ENCODE measurements around the gene TSPO2. TPM values are rescaled to one million over a fixed set of nuclear protein-coding genes. Genes with fewer than 3 reads are reported as not detected.
A peak's percentile ranks its signal among the peaks of the same experiment; 100 is the strongest.

Gene TSPO2
- total and polyA plus RNA-seq, 2 donors (not counting 1 experiment from before 2014, with no cell fraction given), result not detected

DNA sequence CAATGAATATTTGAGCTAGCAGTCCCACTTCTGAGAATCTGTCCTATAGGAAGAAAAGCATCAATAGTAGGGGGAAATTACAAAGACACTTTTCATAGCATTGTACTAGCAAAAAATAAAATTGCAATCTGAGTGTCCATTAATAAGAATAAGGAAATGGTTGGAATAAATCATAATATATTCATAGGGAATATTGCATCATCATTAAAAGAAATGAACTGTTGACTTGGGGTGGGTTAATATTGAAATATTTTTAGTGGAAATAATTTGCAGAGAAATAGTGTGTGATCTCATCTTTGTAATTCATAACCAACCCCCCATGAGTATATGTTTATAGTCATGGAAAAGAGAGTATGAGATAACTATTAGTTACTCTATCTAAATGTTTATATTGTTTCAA is 42.9 kb downstream of the TSPO2 start:
- Histone ChIP-seq H4K20me1 (ENCODE audit: control insufficient read depth, extremely low read depth, insufficient read depth, low read length) (no peaks in the 10 kb centered on the region), H3K27ac (ENCODE audit: insufficient read depth, low read length) (no peak overlapping the region), H3K36me3 (ENCODE audit: control insufficient read depth, insufficient read depth, low read length) (peaks cover 8% of the 10 kb centered on the region), H2AFZ (ENCODE audit: low read length) (no peak overlapping the region), H3K9me3 (ENCODE audit: control insufficient read depth, insufficient read depth, low read depth, low read length) (no peaks in the 10 kb centered on the region), H3K4me2 (ENCODE audit: extremely low read depth, insufficient read depth, low read length) (no peak overlapping the region), H3K9ac (ENCODE audit: insufficient read depth, low read length) (no peak overlapping the region), H3K79me2 (ENCODE audit: control insufficient read depth, insufficient read depth, low read length) (peaks cover 4% of the 10 kb centered on the region), H3K4me1 (ENCODE audit: control insufficient read depth, extremely low read depth, insufficient read depth, low read length) (no peaks in the 10 kb centered on the region), H3K4me3 (replicated peaks in 1 of 4; ENCODE audit: control extremely low read depth in 1 of 4, insufficient read depth in 1 of 4, low read depth in 3 of 4, low read length in 4 of 4) (no peak overlapping the region), H3K27me3 (ENCODE audit: control insufficient read depth, insufficient read depth, low read length) (no peaks in the 10 kb centered on the region)
- no peak for DNase-seq (ENCODE audit: low read depth in 2 of 2)
- TF ChIP-seq, protein P1, sequence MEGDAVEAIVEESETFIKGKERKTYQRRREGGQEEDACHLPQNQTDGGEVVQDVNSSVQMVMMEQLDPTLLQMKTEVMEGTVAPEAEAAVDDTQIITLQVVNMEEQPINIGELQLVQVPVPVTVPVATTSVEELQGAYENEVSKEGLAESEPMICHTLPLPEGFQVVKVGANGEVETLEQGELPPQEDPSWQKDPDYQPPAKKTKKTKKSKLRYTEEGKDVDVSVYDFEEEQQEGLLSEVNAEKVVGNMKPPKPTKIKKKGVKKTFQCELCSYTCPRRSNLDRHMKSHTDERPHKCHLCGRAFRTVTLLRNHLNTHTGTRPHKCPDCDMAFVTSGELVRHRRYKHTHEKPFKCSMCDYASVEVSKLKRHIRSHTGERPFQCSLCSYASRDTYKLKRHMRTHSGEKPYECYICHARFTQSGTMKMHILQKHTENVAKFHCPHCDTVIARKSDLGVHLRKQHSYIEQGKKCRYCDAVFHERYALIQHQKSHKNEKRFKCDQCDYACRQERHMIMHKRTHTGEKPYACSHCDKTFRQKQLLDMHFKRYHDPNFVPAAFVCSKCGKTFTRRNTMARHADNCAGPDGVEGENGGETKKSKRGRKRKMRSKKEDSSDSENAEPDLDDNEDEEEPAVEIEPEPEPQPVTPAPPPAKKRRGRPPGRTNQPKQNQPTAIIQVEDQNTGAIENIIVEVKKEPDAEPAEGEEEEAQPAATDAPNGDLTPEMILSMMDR (conservative IDR thresholded peaks at IDR 0.05 in 1 of 2, IDR thresholded peaks at IDR 0.05 in 1 of 2; ENCODE audit: low read depth in 1 of 2, low read length in 2 of 2), result no peak
- TF ChIP-seq EZH2 (IDR thresholded peaks at IDR 0.05; ENCODE audit: low read length, missing control alignments), result no peak

DNA sequence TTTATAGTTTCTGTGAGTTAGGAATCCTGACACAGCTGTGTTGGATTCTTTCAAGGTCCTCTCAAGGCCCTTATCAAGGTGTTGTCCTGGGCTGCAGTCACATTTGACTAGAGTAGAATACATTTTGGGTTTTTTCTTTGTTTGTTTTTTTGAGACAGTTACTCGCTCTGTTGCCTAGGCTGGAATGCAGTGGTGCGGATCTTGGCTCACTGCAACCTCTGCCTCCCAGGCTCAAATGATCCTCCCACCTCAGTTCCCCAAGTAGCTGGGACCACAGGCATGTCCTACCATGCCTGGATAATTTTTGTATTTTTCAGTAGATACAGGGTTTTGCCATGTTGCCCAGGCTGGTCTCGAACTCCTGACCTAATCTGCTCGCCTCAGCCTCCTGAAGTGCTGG is 46.2 kb downstream of the TSPO2 start:
- Histone ChIP-seq H3K9ac (ENCODE audit: insufficient read depth, low read length) (no peak overlapping the region), H3K27me3 (ENCODE audit: control insufficient read depth, insufficient read depth, low read length) (no peaks in the 10 kb centered on the region), H3K27ac (ENCODE audit: insufficient read depth, low read length) (no peak overlapping the region), H3K79me2 (ENCODE audit: control insufficient read depth, insufficient read depth, low read length) (no peaks in the 10 kb centered on the region), H3K36me3 (ENCODE audit: control insufficient read depth, insufficient read depth, low read length) (peaks cover 2% of the 10 kb centered on the region), H3K9me3 (ENCODE audit: control insufficient read depth, insufficient read depth, low read depth, low read length) (no peaks in the 10 kb centered on the region), H2AFZ (ENCODE audit: low read length) (no peak overlapping the region), H3K4me1 (ENCODE audit: control insufficient read depth, extremely low read depth, insufficient read depth, low read length) (no peaks in the 10 kb centered on the region), H3K4me2 (ENCODE audit: extremely low read depth, insufficient read depth, low read length) (no peak overlapping the region), H3K4me3 (replicated peaks in 1 of 4; ENCODE audit: control extremely low read depth in 1 of 4, insufficient read depth in 1 of 4, low read depth in 3 of 4, low read length in 4 of 4) (no peak overlapping the region), H4K20me1 (ENCODE audit: control insufficient read depth, extremely low read depth, insufficient read depth, low read length) (no peaks in the 10 kb centered on the region)
- TF ChIP-seq EZH2 (IDR thresholded peaks at IDR 0.05; ENCODE audit: low read length, missing control alignments), result no peak
- TF ChIP-seq, protein P1 (conservative IDR thresholded peaks at IDR 0.05 in 1 of 2, IDR thresholded peaks at IDR 0.05 in 1 of 2; ENCODE audit: low read depth in 1 of 2, low read length in 2 of 2), result no peak
- peak in 1 of 2 donors; percentile 45 for DNase-seq (ENCODE audit: low read depth in 2 of 2)

DNA sequence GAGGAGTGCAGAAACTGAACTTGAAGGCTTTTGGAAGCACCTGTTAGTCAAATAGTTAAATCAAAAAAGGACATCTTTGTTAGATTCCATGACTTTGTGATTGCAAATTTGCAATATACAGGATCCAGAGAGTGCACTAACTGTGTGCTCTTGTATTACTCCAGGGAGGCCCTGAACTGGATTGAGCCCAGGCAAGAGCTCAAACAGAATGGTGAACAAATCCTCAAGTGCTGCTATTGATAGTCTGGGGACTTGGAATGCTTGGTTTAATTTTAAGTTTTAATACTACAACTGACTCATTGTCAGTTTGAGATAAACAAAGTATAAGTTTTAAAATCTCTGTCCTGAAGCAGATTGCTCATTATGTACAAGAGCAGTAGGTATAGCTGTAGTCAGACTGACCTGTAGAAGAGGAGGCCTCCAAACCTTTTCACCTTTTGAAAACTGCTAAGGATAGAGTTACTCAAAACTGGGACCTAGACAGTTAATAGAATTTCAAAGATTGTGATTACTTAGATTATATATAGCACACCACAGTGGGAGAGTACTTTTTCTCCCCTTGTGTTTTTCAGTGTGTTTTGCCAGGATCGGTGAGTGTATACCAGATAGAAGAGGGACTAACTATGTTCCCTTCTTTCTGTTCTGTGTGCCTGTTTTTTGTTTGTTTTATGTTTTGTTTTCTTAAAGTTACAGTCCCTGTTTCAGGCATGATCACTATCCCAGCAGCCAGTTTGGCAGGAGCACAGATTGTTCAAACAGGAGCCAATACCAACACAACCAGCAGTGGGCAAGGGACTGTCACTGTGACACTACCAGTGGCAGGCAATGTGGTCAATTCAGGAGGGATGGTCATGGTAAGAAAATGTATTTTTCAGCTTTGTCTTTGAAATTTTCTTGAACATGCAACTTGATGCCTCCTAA is 48.8 kb downstream of the TSPO2 start:
- Histone ChIP-seq H4K20me1 (ENCODE audit: control insufficient read depth, extremely low read depth, insufficient read depth, low read length) (no peaks in the 10 kb centered on the region), H3K9ac (ENCODE audit: insufficient read depth, low read length) (no peak overlapping the region), H3K4me2 (ENCODE audit: extremely low read depth, insufficient read depth, low read length) (no peak overlapping the region), H3K4me1 (ENCODE audit: control insufficient read depth, extremely low read depth, insufficient read depth, low read length) (no peaks in the 10 kb centered on the region), H2AFZ (ENCODE audit: low read length) (no peak overlapping the region), H3K4me3 (replicated peaks in 1 of 4; ENCODE audit: control extremely low read depth in 1 of 4, insufficient read depth in 1 of 4, low read depth in 3 of 4, low read length in 4 of 4) (no peak overlapping the region), H3K27ac (ENCODE audit: insufficient read depth, low read length) (no peak overlapping the region), H3K79me2 (ENCODE audit: control insufficient read depth, insufficient read depth, low read length) (no peaks in the 10 kb centered on the region), H3K36me3 (ENCODE audit: control insufficient read depth, insufficient read depth, low read length) (peaks cover 2% of the 10 kb centered on the region), H3K27me3 (ENCODE audit: control insufficient read depth, insufficient read depth, low read length) (no peaks in the 10 kb centered on the region), H3K9me3 (ENCODE audit: control insufficient read depth, insufficient read depth, low read depth, low read length) (no peaks in the 10 kb centered on the region)
- no peak for DNase-seq (ENCODE audit: low read depth in 2 of 2)
- TF ChIP-seq, protein P1 (conservative IDR thresholded peaks at IDR 0.05 in 1 of 2, IDR thresholded peaks at IDR 0.05 in 1 of 2; ENCODE audit: low read depth in 1 of 2, low read length in 2 of 2), result no peak
